Activated CD4-positive, alpha-beta T cell treated with anti-CD3 and anti-CD28 coated beads, Interleukin-10, Interleukin-2, amounts not matched to agents 100 ng/mL and 50 ng/mL, durations not matched to agents 16 hours and 8 hours (primary cell): Measurements from ENCODE around the gene ZNF672.
"Not testable (repeated sequence)": the region's sequence is repeated elsewhere in the genome, so short reads cannot be mapped to it uniquely, and the experiment has no call there.

Experiments used
- DNase-seq: peaks from one replicate; pipeline ENCODE4 v3.0.0-alpha.2; 2020

Gene ZNF672

DNA sequence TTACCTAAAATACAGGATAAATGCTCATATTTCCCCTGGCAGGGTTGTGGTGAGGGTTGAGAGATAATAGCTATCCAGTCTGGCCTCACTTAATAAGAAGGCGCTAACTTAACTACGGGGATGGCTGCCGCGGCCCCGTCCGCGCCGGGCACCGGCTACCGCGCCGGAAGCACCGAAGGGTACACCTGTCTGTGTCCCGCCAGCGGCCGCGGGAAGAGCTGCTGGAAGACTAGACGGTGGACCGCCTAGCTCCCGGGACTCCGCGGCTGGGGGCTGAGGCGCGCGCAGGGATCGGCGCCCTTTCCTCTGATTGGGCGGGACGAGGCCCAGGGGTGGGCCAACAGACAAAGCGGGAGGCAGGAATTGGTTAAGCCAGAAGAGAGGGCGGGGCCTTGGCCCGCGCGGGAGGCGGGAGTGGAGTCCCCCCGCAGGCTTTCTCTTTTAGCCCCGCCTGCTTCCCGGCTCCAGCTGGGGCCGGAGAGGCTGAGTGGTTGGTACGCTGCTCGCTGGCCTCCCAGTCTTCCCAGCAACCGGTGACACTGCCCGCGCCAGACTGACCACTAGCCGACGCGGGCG, at the start of gene ZNF672:
Gene ZNF672, plus strand, starts transcription at position 444 of the 576 bp plus-strand sequence. CDS start 9,051 bp downstream, outside the sequence.
- peak; percentile 98 for DNase-seq

- no peak for DNase-seq
These were observed 49.7 kb upstream of the ZNF672 start for GRCh38 chr1:248788327-248788726.

- DNase-seq: not testable (repeated sequence)
These were observed 48.7 kb upstream of the ZNF672 start for GRCh38 chr1:248789337-248789736.

DNA sequence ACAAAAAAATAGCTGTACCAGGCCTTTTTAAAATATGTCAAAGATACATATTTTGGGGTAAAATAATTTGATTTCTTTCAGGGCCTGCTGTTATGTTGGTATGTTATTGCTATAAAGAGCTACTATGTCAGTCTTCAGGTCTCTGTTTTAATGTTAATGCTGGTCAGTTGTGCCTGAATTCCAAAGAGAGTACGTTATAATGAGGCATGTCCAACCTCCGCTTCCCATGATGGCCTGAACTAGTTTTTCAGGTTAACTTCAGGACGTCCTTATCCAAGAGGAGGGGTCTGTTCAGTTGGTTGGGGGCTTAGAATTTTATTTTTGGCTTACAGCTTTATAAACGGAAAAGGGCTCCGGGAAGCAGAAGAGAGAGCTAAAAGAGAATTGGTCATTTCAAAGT, 47.6 kb upstream of the ZNF672 start:
- DNase-seq: no peak

DNA sequence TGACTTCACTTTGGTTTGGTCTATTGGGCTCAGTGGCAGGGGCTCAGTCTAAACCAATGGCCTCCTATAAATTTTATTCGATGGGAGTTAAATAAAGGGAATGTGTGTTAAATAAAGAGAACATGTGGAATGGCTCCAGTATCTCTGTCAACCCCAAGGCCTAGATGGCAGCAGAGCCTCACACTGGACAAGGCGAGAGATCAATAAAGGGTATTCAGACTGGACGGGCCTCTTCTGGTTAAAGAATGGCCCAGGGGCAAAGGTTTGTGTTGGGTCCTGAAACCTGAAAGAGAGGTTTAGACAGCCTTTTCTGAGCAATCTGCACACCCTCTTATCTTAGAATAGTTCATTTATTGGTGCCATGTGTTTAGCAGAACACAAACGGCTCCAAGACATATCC, 47.0 kb upstream of the ZNF672 start:
- no peak for DNase-seq

- no peak for DNase-seq
These were observed 45.7 kb upstream of the ZNF672 start for GRCh38 chr1:248792342-248792741.

GRCh38 chr1:248793592-248793991, 44.4 kb upstream of the ZNF672 start:
- DNase-seq: peak; percentile 90

DNA sequence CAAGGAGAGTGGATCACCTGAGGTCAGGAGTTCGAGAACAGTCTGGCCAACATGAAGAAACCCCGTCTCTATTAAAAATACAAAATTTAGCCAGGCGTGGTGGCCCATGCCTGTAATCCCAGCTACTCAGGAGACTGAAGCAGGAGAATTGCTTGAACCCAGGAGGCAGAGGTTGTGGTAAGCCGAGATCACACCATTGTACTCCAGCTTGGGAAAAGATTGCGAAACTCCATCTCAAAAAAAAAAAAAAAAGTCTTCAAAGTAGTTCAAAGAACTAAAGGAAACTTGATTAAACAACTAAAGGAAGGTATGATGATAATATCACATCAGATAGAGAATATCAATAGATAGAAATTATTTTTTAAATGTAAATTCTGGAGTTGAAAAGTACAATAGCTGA, 43.4 kb upstream of the ZNF672 start:
- DNase-seq: not testable (repeated sequence)

- DNase-seq: no peak
These were observed 39.2 kb upstream of the ZNF672 start for GRCh38 chr1:248798791-248799190.

DNA sequence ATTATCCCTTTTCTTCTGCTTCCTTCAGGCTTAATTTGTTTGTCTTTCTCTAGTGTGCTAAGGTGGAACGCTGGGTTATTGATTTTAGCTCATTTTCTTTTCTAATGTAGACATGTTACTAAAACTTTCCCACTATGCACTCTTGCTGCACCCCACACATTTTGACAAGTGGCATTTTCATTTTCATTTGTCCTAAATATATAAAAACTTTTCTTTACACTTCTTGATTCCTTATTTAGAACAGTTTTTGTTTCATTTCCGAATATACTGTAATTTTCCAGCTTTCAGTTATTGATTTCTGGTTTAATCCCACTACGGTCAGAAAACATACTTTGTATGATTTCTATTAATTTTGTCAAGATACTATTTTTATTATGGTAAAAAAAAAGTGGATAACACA, 37.6 kb upstream of the ZNF672 start:
- no peak for DNase-seq

DNA sequence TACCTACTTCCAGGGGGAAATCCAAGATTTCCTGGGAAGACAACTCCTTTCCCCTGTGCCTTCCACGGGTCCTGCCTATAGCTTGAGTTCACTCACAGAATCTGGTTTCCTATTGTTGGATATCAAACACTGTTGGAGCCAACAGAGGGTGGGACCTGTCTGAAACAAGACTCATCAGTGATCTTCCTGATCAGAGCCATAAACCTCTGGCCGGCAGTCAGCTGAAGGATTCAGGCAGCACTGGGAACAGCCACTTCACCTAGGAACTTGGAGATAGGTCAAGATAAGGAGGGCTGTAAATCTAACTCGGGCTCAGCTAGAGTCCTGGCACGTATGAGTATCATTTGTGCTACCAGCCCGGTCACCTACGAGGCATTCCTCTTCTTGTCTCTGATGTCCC, 35.6 kb upstream of the ZNF672 start:
- DNase-seq: no peak

GRCh38 chr1:248803501-248803900, 34.5 kb upstream of the ZNF672 start:
- not testable (repeated sequence) for DNase-seq

- DNase-seq: no peak
These were observed 33.0 kb upstream of the ZNF672 start for GRCh38 chr1:248804771-248805681.

GRCh38 chr1:248805876-248806275, 32.1 kb upstream of the ZNF672 start:
- DNase-seq: no peak

- peak; percentile 75 for DNase-seq
These were observed 30.8 kb upstream of the ZNF672 start for GRCh38 chr1:248807067-248807737.

DNA sequence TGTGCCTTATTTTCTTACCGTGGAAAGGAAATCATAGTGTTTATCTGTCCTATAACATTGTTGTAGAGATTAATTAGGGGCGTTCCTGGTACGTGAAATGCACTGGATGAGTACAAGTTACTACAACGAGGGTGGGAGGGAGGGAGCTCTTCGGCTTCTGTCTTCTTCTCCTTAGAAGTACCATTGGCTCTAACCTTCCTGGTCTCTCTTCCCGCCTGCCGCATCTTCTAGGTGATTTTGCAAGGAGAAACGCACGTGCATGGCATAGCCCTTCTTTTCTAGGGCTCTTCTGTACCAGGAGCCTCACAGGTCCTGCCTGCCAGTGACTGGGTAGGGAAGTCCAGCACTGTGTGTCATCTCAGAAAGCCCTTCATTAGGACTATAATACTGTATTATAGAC, 29.1 kb upstream of the ZNF672 start:
- no peak for DNase-seq

DNA sequence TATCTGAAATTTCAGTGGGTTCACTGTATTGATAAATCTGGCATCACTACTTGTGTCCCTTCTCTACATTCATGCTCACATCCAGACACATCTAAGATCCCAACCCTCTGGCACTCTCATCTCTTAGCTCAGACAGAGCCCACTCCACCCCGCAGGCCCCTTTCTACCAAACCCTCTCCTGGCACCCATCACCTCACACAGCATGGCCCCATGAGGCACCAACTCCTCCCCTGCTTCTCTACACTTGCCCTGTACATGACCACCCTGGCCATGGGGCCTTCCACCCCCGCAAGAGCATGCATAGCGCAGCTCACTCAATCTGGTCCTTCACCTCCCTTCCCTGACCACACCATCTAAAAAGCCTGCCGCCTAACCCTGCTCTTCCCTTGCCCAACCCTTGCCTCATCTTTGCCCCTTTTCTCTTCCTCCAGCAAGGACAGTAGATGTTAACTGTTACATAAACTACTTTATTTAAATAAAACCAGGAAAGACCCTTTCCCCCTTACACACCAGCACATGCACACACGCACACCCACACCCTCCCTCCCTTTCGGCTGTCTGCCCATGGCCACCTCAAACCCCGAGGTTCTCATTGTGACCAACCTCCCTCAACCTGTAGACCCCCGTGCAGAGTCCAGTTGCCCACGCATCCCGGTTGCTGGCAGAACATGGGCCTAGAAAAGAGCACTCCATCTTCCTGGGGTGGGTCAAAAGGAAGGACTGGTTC, 27.9 kb upstream of the ZNF672 start:
- no peak for DNase-seq

GRCh38 chr1:248810727-248811513, 27.1 kb upstream of the ZNF672 start:
- no peak for DNase-seq

- DNase-seq: no peak
These were observed 26.2 kb upstream of the ZNF672 start for GRCh38 chr1:248811514-248812490.

- DNase-seq: no peak
These were observed 25.1 kb upstream of the ZNF672 start for GRCh38 chr1:248812736-248813425.
